Neuronal stem cell (in vitro differentiated cells): Measurements from ENCODE around the gene GXYLT2.

Experiments used
- DNase-seq: peaks from one replicate; pipeline ENCODE4 v3.0.0-alpha.2; 2013; ENCODE audit warnings: low spot score
- H2AFZ ChIP-seq: one replicate; pipeline ENCODE4 v1.6.1; 2013; ENCODE audit warnings: mild to moderate bottlenecking, low read length, inconsistent platforms
- H2AK5ac ChIP-seq: 2 replicates; pipeline ENCODE4 v1.6.1; 2013; ENCODE audit warnings: low read depth, mild to moderate bottlenecking, inconsistent platforms, low read length, moderate library complexity, mixed read lengths
- H2BK120ac ChIP-seq: 2 replicates; pipeline ENCODE4 v1.6.1; 2013; ENCODE audit warnings: low read depth, mild to moderate bottlenecking, inconsistent platforms, low read length, moderate library complexity, mixed read lengths
- H2BK12ac ChIP-seq: one replicate; pipeline ENCODE4 v1.6.1; 2013; ENCODE audit warnings: low read length, inconsistent platforms
- H2BK15ac ChIP-seq: 2 replicates; pipeline ENCODE4 v1.6.1; 2013; ENCODE audit warnings: mild to moderate bottlenecking, low read length, inconsistent platforms, mixed read lengths
- H2BK5ac ChIP-seq: one replicate; pipeline ENCODE4 v1.6.1; 2013; ENCODE audit warnings: inconsistent platforms, mild to moderate bottlenecking, low read length, moderate library complexity
- H3K14ac ChIP-seq: one replicate; pipeline ENCODE4 v1.6.1; 2013; ENCODE audit warnings: low read length, inconsistent platforms
- H3K18ac ChIP-seq: 2 replicates; pipeline ENCODE4 v1.6.1; 2013; ENCODE audit warnings: low read length, inconsistent platforms
- H3K23ac ChIP-seq: 2 replicates; pipeline ENCODE4 v1.6.1; 2013; ENCODE audit warnings: low read depth, mild to moderate bottlenecking, mixed read lengths, low read length, inconsistent platforms; ENCODE audit not compliant: poor library complexity
- H3K27ac ChIP-seq: replicated peaks from 3 replicates; pipeline ENCODE4 v1.5.1; 2013; ENCODE audit warnings: low read length, inconsistent platforms
- H3K27me3 ChIP-seq, 3 experiments: 2 replicates each; pipeline ENCODE4 v1.6.1; 2013; ENCODE audit warnings: low read length in 3 of 3, mild to moderate bottlenecking in 2 of 3, inconsistent platforms in 1 of 3, low read depth in 1 of 3, mixed read lengths in 1 of 3, moderate library complexity in 1 of 3; ENCODE audit not compliant: control insufficient read depth in 3 of 3, insufficient read depth in 3 of 3
- H3K36me3 ChIP-seq, 2 donors: replicated peaks in 1 of 2; 2 replicates each; pipeline ENCODE4 v1.6.1; 2013; ENCODE audit warnings: low read length in 2 of 2; ENCODE audit not compliant: control insufficient read depth in 2 of 2, insufficient read depth in 2 of 2
- H3K4ac ChIP-seq: 2 replicates; pipeline ENCODE4 v1.6.1; 2013; ENCODE audit warnings: inconsistent platforms, mild to moderate bottlenecking, low read length, moderate library complexity
- H3K4me1 ChIP-seq, 2 donors: 1 replicate in 1 of 2; 2 replicates in 1 of 2; pipeline ENCODE4 v1.6.1; 2013; ENCODE audit warnings: low read length in 2 of 2, low read depth in 1 of 2; ENCODE audit not compliant: control insufficient read depth in 2 of 2, insufficient read depth in 1 of 2
- H3K4me2 ChIP-seq: one replicate; pipeline ENCODE4 v1.6.1; 2013; ENCODE audit warnings: mild to moderate bottlenecking, low read length, inconsistent platforms; ENCODE audit not compliant: insufficient read depth, poor library complexity, severe bottlenecking
- H3K4me3 ChIP-seq, 2 donors: 2 replicates each; pipeline ENCODE4 v1.5.1; 2013; ENCODE audit warnings: low read length in 2 of 2, mild to moderate bottlenecking in 2 of 2, inconsistent platforms in 1 of 2, moderate library complexity in 1 of 2
- H3K79me1 ChIP-seq: one replicate; pipeline ENCODE4 v1.6.1; 2013; ENCODE audit warnings: low read depth, mild to moderate bottlenecking, inconsistent platforms, low read length, moderate library complexity
- H3K9ac ChIP-seq: one replicate; pipeline ENCODE4 v1.6.1; 2013; ENCODE audit warnings: mild to moderate bottlenecking, low read depth, low read length, inconsistent platforms; ENCODE audit not compliant: poor library complexity
- H3K9me3 ChIP-seq, 2 donors: replicated peaks in 1 of 2; 2 replicates each; pipeline versions ENCODE3 to v1.6.1; 2013; ENCODE audit warnings: low read length in 2 of 2, mild to moderate bottlenecking in 2 of 2, inconsistent platforms in 1 of 2, low read depth in 1 of 2, mixed read lengths in 1 of 2, moderate library complexity in 1 of 2; ENCODE audit not compliant: control insufficient read depth in 2 of 2, insufficient read depth in 1 of 2
- H4K8ac ChIP-seq: one replicate; pipeline ENCODE4 v1.6.1; 2013; ENCODE audit warnings: low read depth, mild to moderate bottlenecking, inconsistent platforms, low read length, moderate library complexity
- H4K91ac ChIP-seq: one replicate; pipeline ENCODE4 v1.6.1; 2013; ENCODE audit warnings: low read length, low read depth, mild to moderate bottlenecking, inconsistent platforms; ENCODE audit not compliant: poor library complexity
- WGBS, 2 donors: extraction: QIAGEN DNeasy Blood & Tissue Kit; methylation state at CpG; one replicate each; pipeline ENCODE4 v1.1.7; 2013; ENCODE audit warnings: missing lambda C conversion rate in 2 of 2, mixed read lengths in 1 of 2; ENCODE audit not compliant: insufficient read length in 2 of 2, insufficient replicate concordance in 1 of 2; ENCODE audit errors: extremely low coverage in 2 of 2; 5-methylcytosine and 5-hydroxymethylcytosine counted together

Gene GXYLT2

DNA sequence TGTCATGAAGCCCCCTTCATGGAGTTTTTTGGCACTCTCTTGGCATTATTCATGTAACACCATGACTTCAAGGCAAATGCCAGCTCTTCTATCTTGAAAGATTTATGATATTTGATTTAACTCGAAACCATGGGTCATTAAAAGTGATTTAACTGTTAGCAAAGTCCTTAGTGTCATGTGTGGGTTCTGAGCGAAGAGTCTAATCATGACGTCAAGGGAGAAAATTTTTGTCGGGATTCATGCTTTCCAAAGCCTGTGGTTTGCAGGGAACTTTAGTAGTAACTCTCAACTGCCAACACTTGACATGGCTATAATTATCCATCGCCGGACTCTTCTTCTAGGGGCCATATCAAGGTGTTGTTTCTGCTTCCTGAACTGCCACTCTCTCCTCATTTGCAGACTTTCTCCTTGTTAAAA lies 11.5 kb downstream of the GXYLT2 start:
- peaks cover 0 to 86% (median 0%) of the 10 kb centered on the region in 3 experiments for H3K27me3 ChIP-seq
- no peak overlapping the region for H2AK5ac ChIP-seq
- no peak overlapping the region for H3K9ac ChIP-seq
- H2BK5ac ChIP-seq, result no peak overlapping the region
- no peak overlapping the region for H4K8ac ChIP-seq
- no peaks in the 10 kb centered on the region for H3K36me3 ChIP-seq
- no peak overlapping the region for H3K4me3 ChIP-seq
- H3K79me1 ChIP-seq, result no peaks in the 10 kb centered on the region
- no peak overlapping the region for H3K27ac ChIP-seq
- no peak overlapping the region for H3K4ac ChIP-seq
- H3K18ac ChIP-seq, result no peak overlapping the region
- no peak overlapping the region for H4K91ac ChIP-seq
- peaks cover 0 to 4% of the 10 kb centered on the region in 2 donors for H3K9me3 ChIP-seq
- H2AFZ ChIP-seq, result no peak overlapping the region
- no CpG with 5 or more reads among the region's 6 CpGs for WGBS, 2 donors
- no peak overlapping the region for H2BK120ac ChIP-seq
- no peak overlapping the region for H2BK12ac ChIP-seq
- no peak overlapping the region for H3K23ac ChIP-seq
- H3K14ac ChIP-seq, result no peak overlapping the region
- H2BK15ac ChIP-seq, result no peak overlapping the region
- DNase-seq, result no peak
- H3K4me1 ChIP-seq, result no peaks in the 10 kb centered on the region
- H3K4me2 ChIP-seq, result no peak overlapping the region

DNA sequence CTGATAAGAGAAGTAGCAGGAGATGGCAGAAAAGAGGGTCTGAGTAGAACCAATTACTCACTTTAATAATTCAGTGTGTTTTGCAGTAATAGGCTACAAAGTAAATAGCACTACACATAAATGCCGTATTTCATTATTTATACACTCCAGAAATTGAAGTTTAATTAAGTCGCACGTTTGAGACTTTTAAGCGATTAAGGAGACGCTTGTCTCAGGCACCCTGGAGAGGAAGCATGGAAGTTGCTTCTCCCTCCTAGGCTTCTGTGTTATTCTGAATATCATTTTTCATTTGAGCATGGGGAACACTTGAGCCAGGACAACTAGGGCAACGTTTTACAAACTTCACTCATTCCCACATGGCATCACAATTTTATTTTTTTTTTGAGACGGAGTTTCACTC lies 12.2 kb downstream of the GXYLT2 start:
- no peaks in the 10 kb centered on the region for H3K4me1 ChIP-seq
- H3K36me3 ChIP-seq, result no peaks in the 10 kb centered on the region
- H2BK5ac ChIP-seq, result no peak overlapping the region
- DNase-seq, result no peak
- no CpG with 5 or more reads among the region's 7 CpGs for WGBS, 2 donors
- no peak overlapping the region for H3K14ac ChIP-seq
- no peak overlapping the region for H3K18ac ChIP-seq
- H4K91ac ChIP-seq, result no peak overlapping the region
- H2BK15ac ChIP-seq, result no peak overlapping the region
- no peak overlapping the region for H3K27ac ChIP-seq
- no peak overlapping the region for H3K4ac ChIP-seq
- H3K4me3 ChIP-seq, result no peak overlapping the region
- no peak overlapping the region for H3K9ac ChIP-seq
- no peak overlapping the region for H2BK12ac ChIP-seq
- H2AK5ac ChIP-seq, result no peak overlapping the region
- peaks cover 0 to 84% (median 0%) of the 10 kb centered on the region in 3 experiments for H3K27me3 ChIP-seq
- H3K9me3 ChIP-seq, result peaks cover 0 to 4% of the 10 kb centered on the region in 2 donors
- no peaks in the 10 kb centered on the region for H3K79me1 ChIP-seq
- no peak overlapping the region for H2AFZ ChIP-seq
- H2BK120ac ChIP-seq, result no peak overlapping the region
- H4K8ac ChIP-seq, result no peak overlapping the region
- H3K4me2 ChIP-seq, result no peak overlapping the region
- no peak overlapping the region for H3K23ac ChIP-seq

DNA sequence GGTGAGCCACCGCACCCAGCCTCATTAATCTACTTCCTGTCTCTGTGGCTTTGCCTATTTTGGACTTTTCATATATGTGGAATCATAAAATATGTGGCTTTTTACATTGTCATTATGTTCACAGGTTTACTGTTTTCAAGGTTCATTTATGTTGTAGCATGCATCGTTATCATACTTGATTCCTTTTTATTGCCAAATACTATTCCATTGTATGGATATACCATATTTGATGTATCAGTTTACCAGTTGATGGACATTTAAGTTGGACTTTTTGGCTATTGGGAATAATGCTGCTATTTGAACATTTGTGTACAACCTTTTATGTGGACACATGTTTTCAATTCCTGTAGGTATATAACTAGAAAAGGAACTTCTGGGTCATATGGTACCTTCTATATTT lies 14.0 kb downstream of the GXYLT2 start:
- H4K91ac ChIP-seq, result no peak overlapping the region
- H2BK15ac ChIP-seq, result no peak overlapping the region
- H3K14ac ChIP-seq, result no peak overlapping the region
- no peak overlapping the region for H3K4me2 ChIP-seq
- no peak overlapping the region for H3K9ac ChIP-seq
- H2BK5ac ChIP-seq, result no peak overlapping the region
- H3K18ac ChIP-seq, result no peak overlapping the region
- H3K36me3 ChIP-seq, result no peaks in the 10 kb centered on the region
- no CpG with 5 or more reads among the region's 2 CpGs for WGBS, 2 donors
- no peak overlapping the region for H3K4ac ChIP-seq
- peaks cover 0 to 4% of the 10 kb centered on the region in 2 donors for H3K9me3 ChIP-seq
- no peak overlapping the region for H2AFZ ChIP-seq
- no peak for DNase-seq
- no peak overlapping the region for H3K27ac ChIP-seq
- H3K4me1 ChIP-seq, result peaks cover 0 to 3% of the 10 kb centered on the region in 2 donors
- H3K79me1 ChIP-seq, result no peaks in the 10 kb centered on the region
- H3K23ac ChIP-seq, result no peak overlapping the region
- H2BK120ac ChIP-seq, result no peak overlapping the region
- no peak overlapping the region for H3K4me3 ChIP-seq
- no peak overlapping the region for H2AK5ac ChIP-seq
- H4K8ac ChIP-seq, result no peak overlapping the region
- H3K27me3 ChIP-seq, result peaks cover 0 to 84% (median 0%) of the 10 kb centered on the region in 3 experiments
- no peak overlapping the region for H2BK12ac ChIP-seq

DNA sequence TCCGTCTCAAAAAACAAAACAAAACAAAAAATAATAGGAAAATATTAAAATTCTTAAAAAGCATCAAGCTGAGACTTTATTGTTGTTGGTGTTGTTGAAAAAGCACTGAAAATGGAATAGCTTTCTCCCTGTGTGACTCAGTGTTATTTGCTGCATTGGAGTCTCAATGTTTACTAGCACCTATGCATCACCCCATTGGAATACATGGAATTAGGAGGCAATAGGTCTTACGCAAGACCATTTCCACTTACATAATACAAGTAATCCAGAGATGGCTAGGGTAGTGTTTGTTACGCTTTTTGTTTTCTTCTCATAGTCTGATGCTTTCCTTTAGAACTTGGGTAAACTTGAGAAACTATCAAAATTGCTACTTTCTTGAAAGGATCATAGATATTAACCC lies 15.2 kb downstream of the GXYLT2 start:
- Histone ChIP-seq H3K9ac (no peak overlapping the region), H3K36me3 (no peaks in the 10 kb centered on the region), H2BK5ac (no peak overlapping the region), H3K4me3 (no peak overlapping the region), H3K23ac (no peak overlapping the region), H3K14ac (no peak overlapping the region), H3K27ac (no peak overlapping the region), H4K8ac (no peak overlapping the region), H3K18ac (no peak overlapping the region), H2BK12ac (no peak overlapping the region), H2BK120ac (no peak overlapping the region), H4K91ac (no peak overlapping the region), H3K4me1 (peaks cover 0 to 3% of the 10 kb centered on the region in 2 donors), H2BK15ac (no peak overlapping the region), H3K4ac (no peak overlapping the region), H2AFZ (no peak overlapping the region), H3K4me2 (no peak overlapping the region), H2AK5ac (no peak overlapping the region), H3K79me1 (no peaks in the 10 kb centered on the region), H3K27me3 (peaks cover 0 to 84% (median 0%) of the 10 kb centered on the region in 3 experiments), H3K9me3 (peaks cover 0 to 4% of the 10 kb centered on the region in 2 donors)
- no peak for DNase-seq
- WGBS, 2 donors, result no CpG with 5 or more reads among the region's 3 CpGs
